Renal cortex interstitium (tissue), 11 donors: ENCODE results near the gene ANK2. TPM values are rescaled to one million over a fixed set of nuclear protein-coding genes. Genes with fewer than 3 reads are reported as not detected.

Experiments used
- DNase-seq, 11 donors: peaks; one replicate each; pipeline ENCODE4 v3.0.0-alpha.2; 2013; ENCODE audit warnings: low read depth in 9 of 11, low spot score in 4 of 11; ENCODE audit errors: extremely low read depth in 1 of 11
- polyA plus RNA-seq, 3 donors: library from polyadenylated mRNA; unstranded; fragments of 120-200 nt; gene quantifications; one replicate each; pipeline ENCODE4 v1.2.1, GENCODE V29; 2013; ENCODE audit not compliant: insufficient read length in 3 of 3

Gene ANK2
- polyA plus RNA-seq, 3 donors = 61.0 to 62.1 (median 61.9) TPM

DNA sequence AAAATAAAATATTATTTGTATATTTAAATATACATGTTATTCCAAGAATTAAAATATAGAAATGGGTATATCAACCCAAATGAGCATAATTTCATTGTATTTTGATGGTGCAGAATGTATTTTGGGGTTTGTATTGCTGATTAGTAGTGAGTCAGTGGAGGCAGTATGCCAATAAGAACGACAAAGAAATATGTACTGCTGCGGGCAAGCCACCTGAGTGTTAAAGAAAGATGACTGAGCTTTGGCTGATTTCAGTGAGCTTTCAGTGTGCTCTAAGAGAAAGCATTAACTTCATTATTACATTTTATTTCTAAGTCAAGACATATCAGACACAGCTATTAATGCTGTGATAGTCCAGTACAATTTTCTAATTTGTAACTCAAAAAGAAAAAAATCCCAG lies 297.8 kb downstream of the ANK2 start:
- no peak for DNase-seq

DNA sequence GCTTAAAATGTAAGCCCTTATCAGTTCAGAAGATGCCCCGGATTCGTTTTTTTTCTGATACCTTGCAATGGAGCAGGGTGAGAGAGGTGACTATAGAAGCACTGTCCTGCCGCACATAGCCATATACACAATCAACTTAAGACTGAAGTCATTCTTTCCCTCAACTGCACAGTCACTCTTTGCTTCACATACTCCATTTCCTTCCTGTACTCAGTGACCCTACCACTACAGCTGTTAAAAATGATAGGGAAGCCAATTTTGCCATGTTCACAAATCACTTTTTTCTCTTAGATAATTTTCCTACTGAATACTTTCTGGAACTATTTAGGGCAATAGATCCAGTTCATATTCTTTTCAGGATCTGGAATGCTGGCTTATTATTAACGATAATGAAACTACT lies 300.0 kb downstream of the ANK2 start:
- DNase-seq = no peak

DNA sequence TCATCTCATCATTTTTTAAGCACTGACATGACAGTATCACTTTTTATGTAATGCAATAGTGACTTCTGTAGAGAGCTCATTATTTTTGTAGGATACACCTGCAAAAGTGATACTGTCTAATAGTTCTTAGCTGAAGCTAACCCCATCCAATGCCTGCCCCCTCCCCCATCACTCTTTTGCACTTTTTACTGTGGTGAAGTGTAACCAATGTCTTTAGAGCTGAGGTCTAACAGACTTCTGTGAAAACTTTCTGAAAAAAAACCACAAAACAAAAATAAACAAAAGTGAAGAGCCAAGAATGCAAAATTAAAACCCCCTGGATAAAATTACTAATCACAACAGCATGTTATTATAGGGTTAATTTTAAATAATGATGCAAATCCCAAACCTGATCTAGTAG lies 301.1 kb downstream of the ANK2 start:
- DNase-seq = no peak

DNA sequence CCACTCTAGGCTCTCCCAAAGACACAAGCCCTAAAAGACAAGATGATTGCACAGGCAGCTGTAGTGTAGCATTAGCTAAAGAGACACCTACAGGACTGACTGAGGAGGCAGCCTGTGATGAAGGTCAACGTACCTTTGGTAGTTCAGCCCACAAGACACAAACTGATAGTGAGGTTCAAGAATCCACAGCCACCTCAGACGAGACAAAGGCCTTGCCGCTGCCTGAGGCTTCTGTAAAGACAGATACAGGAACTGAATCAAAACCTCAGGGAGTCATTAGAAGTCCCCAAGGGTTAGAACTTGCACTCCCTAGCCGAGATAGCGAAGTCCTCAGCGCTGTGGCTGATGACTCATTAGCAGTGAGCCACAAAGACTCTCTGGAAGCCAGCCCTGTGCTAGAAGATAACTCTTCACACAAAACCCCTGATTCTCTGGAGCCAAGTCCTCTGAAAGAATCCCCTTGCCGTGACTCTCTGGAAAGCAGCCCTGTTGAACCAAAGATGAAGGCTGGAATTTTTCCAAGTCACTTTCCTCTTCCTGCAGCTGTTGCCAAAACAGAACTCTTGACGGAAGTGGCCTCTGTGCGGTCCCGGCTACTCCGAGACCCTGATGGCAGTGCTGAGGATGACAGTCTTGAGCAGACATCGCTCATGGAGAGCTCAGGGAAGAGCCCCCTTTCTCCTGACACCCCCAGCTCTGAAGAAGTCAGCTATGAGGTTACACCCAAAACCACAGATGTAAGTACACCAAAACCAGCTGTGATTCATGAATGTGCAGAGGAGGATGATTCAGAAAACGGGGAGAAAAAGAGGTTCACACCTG lies 306.3 kb downstream of the ANK2 start:
- DNase-seq = no peak

DNA sequence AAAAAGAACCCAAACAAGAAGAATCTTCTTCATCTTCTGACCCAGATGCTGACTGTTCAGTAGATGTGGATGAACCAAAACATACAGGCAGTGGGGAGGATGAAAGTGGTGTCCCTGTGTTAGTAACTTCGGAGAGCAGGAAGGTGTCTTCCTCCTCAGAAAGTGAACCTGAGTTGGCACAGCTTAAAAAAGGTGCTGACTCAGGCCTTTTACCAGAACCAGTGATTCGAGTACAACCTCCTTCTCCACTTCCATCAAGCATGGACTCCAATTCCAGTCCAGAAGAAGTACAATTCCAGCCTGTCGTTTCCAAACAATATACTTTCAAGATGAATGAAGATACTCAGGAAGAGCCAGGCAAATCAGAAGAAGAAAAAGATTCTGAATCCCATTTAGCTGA lies 307.0 kb downstream of the ANK2 start:
- no peak for DNase-seq

DNA sequence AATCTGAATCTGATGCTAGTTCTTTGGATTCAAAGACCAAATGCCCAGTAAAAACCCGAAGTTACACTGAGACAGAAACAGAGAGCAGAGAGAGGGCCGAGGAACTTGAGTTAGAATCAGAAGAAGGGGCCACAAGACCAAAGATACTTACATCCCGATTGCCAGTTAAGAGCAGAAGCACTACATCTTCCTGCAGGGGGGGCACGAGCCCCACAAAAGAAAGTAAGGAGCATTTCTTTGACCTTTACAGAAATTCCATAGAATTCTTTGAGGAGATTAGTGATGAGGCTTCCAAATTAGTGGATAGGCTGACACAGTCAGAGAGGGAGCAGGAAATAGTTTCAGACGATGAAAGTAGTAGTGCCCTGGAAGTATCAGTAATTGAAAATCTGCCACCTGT lies 309.3 kb downstream of the ANK2 start:
- DNase-seq = no peak

DNA sequence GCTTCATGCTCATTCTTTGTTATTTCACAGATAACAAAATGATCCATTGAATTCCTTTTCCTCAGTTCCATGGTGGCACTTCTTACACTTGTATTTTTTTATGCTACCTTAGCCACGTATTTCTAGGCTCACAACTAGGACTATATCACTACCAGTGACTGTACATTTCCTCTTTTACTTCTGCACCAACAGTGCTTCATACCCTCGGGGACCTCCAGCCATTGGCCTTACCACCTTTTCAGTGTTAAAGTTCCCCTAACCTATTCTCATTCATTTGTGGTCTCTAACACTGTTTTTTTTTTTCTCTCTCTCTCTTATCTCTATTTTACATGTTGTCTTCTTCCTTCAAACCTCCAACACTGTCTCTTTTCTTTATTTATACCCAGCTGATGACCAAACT lies 315.9 kb downstream of the ANK2 start:
- DNase-seq = no peak

DNA sequence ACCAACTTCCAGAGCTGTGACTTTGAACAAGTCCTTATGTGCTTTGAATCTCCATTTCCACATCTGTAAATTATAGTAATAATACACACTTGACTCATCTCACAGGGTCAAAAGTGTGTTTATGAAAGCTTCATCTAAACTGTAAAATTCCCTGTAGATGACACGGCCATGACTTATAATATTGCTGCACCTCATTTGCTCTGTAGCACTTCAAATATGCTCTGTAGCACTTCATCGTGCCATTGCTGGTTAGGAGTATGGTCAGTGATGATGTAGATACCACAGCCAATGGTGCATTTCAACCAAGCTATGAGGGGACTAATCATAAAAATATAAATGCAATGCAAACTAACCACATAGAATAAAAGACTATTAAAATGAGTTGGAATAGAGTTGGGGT lies 318.6 kb downstream of the ANK2 start:
- DNase-seq = no peak

DNA sequence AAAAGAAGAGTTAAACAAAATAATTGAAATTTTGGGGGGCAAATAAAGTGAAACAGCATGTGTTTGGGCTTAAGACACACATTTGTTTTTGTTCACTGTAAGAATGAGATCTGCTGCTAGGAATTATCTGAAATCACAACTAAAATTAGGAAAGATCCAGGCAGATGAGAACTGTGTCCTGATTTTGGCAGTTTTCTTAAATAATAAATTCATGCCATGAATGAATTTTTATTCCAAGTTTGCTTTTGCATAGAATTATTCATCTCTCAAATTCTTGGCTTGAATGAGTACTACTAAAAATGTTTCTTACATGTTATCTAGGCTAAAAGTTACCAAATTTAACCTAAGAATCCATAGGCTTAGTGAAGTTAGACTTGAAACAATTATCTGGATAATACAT lies 321.7 kb downstream of the ANK2 start:
- DNase-seq = no peak

DNA sequence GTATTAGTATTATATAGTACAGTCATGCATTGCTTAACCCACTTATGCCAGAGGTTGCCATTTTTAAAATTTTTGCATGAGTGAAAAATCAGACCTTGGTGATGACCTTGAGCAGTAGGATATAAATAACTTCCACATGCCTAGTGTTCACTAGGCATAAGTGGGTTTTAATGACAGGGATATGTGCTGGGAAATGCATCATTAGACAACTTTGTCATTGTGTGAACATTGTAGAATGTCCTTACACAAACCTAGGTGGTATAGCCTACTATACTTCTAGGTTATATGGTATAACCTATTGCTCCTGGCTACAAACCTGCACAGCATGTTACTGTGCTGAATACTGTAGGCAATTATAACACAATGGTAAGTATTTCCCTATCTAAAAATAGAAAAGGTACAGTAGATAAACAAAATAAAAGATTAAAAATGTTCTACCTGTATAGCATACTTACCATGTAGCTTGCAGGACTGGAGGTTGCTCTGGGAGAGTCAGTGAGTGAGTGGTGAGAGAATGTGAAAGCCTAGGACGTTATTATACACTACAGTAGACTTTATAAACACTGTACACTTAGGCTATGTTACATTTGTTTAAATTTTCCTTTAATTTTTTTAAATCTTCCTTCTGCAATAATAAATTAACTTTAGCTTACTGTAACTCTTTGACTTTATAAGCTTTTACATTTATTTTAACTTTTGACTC lies 326.7 kb downstream of the ANK2 start:
- no peak for DNase-seq

DNA sequence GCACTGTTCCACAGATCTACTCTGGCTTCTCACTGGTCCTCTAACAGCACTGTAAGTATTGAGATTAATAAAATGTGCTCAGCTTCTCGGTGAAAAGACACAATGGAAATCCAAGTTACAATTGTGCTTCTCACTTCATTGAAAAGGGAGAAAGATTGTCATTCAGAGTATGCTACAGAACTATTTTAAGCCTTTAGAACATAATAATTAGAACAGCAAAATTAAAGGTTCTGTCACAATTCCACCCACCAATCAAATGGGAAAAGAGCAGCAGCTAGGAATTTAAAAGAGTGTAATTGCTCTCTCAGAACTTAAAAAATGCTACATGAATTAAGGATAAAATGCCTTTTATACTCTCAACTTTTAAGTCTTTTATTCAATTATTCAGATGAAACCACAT lies 329.4 kb downstream of the ANK2 start:
- DNase-seq = no peak

DNA sequence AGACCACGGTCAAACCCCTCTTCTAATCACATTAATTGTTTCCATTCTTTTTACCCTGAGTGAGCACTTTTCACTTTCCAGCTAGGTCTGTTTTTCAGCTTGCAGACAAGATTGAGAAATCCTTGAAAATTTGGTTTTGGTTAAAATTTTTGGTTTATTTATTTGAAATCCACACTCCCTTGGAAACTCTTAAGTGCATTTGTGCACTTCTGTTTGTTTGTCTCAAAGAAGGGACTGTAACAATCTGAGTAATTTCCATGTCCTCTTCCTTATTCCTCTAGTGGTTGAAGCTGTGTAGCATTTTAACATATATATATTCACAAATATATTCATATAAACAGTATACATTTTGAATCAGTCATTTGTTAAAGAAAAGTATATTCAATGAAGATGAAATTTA lies 333.3 kb downstream of the ANK2 start:
- no peak for DNase-seq

DNA sequence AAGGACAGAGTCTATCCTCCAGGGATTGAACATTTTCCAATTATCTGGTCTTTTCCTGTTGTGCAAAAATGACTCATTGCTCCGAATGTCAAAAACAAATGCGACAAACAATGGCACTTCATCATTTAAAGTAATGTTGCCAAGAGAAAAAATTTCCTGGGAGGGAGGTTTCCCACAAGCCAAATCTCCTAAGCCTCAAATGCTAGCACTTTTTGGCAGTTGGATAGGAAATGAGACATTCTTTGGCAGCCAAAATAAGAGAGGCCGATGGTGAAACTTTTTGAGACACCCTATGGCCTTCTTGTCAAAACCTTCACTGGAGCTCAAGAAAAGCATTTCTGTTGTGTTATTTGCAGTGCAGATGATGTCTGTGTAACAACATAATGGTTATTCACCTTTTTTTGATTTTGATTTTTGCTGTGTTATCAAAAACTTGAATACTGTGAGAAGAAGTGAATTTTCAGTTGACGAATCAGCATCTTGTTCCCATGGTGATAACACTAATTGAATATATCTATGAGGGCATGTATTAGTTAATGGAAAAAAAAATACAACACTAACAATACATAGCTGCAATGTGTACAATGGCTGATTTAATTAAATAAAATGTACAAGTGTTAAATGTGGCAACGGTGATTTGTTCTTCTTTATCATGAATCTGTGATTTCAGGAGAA lies 333.8 kb downstream of the ANK2 start:
- no peak for DNase-seq

DNA sequence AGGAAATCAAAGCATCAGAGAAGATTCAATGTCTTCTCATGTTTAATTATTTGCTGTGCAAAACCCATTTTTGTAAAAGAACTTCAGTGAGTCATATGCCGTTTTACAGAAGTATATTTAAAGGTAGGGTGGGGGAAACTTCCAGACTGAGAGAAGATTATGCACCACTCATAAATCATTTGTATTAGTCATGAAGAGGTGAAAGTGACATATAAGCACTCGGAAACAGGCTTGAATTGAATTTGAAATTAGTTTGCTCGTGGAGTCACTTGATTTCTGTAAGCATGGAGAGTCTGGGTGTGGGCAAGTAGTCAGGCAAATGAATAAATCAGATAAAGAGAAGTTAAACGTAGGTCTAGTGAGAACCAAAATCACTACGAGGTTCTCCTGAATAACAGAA lies 335.1 kb downstream of the ANK2 start:
- DNase-seq = no peak

DNA sequence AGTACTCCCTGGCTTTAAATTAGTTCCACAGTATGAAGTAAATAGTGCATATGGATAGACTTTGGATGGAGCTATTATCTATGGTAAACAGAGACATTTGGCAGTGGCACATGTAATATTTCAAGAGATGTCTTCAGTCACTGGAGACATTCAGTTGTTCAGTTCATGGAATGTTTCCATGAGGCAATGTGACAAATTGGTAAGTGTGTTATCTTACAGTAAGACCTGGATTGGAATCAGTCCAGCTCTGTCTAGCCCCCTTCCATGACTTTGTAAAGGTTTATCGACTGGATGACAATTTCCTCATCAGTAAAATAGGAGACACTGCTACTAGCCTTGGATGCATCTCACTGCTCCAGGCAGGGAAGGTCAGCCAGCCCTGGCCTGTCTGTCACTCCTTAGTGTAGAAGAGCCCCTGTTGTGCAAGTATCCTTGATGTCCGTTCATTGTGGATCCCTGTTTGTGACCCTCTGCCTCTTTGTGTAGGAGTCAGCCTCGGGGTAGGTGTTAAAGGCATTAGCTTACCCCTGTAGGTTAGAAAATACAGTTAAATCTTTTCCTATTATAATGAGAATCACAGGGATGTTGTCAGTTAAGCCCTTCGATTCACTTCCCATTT lies 335.9 kb downstream of the ANK2 start:
- DNase-seq = no peak

DNA sequence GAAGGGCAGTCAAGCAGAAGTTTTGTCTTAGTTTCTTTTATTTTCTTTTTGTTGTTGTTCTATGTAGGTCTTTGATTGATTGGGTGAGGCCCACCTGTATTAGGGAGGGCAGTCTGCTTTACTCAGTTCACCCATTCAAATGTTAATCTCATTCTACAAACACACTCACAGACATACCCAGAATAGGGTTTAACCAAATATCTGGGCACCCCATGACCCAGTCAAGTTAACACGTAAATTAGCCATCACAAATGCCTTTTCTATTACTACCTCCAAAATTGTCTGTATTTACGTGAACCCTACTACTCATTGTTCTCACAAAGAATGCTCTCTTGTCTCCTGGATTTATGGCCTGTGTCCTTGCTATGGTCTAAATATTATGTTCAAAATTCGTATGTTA lies 339.7 kb downstream of the ANK2 start:
- no peak for DNase-seq

DNA sequence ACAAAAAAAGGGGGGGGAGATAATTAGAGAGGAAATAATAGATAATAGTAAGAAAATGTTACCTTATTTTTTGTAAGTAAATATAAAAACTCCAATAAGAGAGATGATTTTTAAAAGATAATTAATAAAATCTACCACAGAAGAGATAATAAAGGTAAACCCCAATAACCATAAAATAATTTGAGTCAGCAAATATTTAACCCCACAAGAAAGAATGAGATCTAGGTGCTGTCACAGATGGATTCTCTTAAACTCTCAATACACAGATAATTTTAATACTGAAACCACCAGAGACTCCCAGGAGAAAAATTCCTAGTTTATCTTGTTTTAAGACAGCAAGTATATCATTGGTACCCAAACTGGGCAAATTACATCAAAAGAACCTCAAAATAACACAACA lies 341.4 kb downstream of the ANK2 start:
- DNase-seq = no peak

DNA sequence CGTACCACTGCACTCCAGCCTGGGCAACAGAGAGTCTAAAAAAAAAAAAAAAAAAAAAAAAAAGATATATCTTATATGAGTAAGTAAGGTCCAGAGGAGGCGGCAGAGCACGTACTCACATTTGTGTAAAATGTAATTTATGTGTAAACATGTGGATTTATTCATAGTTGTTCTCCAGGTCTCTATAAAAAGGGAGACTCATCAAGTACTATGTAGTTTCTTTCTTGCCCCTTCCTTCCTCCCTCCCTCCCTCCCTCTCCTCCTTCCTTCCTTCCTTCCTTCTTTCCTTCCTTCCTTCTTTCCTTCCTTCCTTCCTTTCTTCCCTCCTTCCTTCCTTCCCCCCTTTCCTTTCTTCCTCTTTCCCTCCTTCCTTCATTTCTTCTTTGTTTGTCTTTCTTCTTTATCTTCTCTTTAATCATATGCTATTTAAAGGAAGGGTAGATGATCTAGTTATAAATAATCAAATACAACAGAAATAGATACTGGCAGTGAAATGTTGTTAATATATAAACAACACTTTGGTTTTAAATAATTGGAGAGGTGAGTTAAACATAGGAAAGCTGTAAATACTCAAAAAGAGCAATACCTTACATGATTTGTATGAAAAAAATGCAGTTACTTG lies 344.8 kb downstream of the ANK2 start:
- DNase-seq = no peak

DNA sequence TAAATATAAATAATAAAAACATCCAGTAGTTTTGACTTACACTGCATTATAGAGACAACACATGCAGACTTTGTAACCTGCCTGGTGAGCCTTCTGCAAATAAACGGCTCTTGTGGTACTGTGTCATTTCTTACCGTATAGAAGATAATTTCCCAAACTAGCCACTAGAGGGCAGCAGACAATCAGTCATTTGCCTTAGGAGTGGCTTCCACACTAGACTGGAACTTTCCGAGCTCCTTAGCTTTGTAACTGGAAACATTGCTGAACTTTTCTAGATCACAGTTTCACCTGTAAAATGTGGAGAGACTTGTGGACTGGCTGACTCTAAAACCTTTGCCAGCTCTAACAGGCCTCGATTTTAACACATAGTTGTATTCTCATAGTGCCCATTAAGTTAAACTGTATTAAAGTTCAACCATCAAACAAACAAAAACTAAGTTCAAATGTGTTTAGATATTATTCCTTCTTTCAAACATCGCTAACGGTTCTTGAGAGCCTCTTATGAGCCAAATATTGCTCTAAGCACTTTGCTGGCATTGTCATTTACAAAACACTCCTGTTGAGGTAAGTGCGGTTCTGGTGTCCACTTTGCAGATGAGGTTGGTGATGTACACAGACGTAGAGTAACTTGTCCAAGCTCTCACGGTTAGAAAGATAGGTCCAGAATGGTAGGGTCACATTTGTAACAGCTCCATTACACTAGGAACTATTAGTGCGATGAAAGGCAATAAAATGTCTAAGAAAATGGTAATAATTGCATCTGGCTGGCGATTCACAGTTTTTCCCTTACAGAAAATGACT lies 345.5 kb downstream of the ANK2 start:
- peak; percentile 67 to 91 (median 83) for DNase-seq
